H1 (cell line): Measurements from ENCODE around the gene RNF126. TPM values are rescaled to one million over a fixed set of nuclear protein-coding genes. Genes with fewer than 3 reads are reported as not detected.
A peak's percentile ranks its signal among the peaks of the same experiment; 100 is the strongest.
"Not testable (repeated sequence)": the region's sequence is repeated elsewhere in the genome, so short reads cannot be mapped to it uniquely, and the experiment has no call there.

Experiments used
- CTCF ChIA-PET: fragments of 300-600 bp; sonication (Branson Sonifier 250); formaldehyde crosslinking; loops from one replicate; lab custom pipeline; 2021; ENCODE audit not compliant: partially characterized antibody; lab: Charles Lee
- POLR2A ChIA-PET: fragments of 300-600 bp; sonication (Branson Sonifier 250); formaldehyde crosslinking; loops from one replicate; lab custom pipeline; 2021; ENCODE audit warnings: inconsistent platforms; ENCODE audit not compliant: partially characterized antibody; lab: Charles Lee
- DNase-seq, 2 experiments: peaks; one replicate each; pipeline versions ENCODE4 v3.0.0 to v3.0.0-alpha.2; 2010 to 2022; ENCODE audit warnings: low spot score in 2 of 2, low read depth in 1 of 2, mixed read lengths in 1 of 2
- FAIRE-seq: peaks from 2 replicates; lab custom pipeline; 2011; peaks lifted over from hg19 to GRCh38; lab: Jason Lieb, UNC
- H2AFZ ChIP-seq: 2 replicates; pipeline ENCODE4 v1.8.1; 2012; ENCODE audit warnings: low read length, inconsistent platforms
- H2AK5ac ChIP-seq: 2 replicates; pipeline ENCODE4 v1.6.1; 2013; ENCODE audit warnings: low read depth, low read length
- H2BK120ac ChIP-seq: replicated peaks from 2 replicates; pipeline ENCODE3; 2013; ENCODE audit warnings: low read depth, low read length, inconsistent platforms
- H2BK12ac ChIP-seq: 2 replicates; pipeline ENCODE4 v1.6.1; 2013; ENCODE audit warnings: low read depth, low read length
- H2BK15ac ChIP-seq: 2 replicates; pipeline ENCODE4 v1.6.1; 2013; ENCODE audit warnings: low read length
- H2BK20ac ChIP-seq: 2 replicates; pipeline ENCODE4 v1.6.1; 2013; ENCODE audit warnings: low read length
- H2BK5ac ChIP-seq: 2 replicates; pipeline ENCODE4 v1.6.1; 2013; ENCODE audit warnings: low read depth, low read length
- H3K14ac ChIP-seq: 2 replicates; pipeline ENCODE4 v1.6.1; 2013; ENCODE audit warnings: inconsistent platforms; ENCODE audit not compliant: insufficient read length
- H3K18ac ChIP-seq: 2 replicates; pipeline ENCODE4 v1.6.1; 2013; ENCODE audit warnings: low read length; ENCODE audit errors: extremely low read depth
- H3K23ac ChIP-seq: 2 replicates; pipeline ENCODE4 v1.6.1; 2013; ENCODE audit warnings: inconsistent platforms; ENCODE audit not compliant: insufficient read length
- H3K23me2 ChIP-seq: 2 replicates; pipeline ENCODE4 v1.6.1; 2013; ENCODE audit warnings: low read depth, low read length
- H3K27ac ChIP-seq: 2 replicates; pipeline ENCODE4 v1.6.1; 2011; ENCODE audit warnings: low read depth, low read length, inconsistent platforms
- H3K27me3 ChIP-seq, 4 experiments: replicated peaks in 1 of 4; 1 replicate in 1 of 4; 2 replicates in 3 of 4; pipeline versions ENCODE4 v1.6.1 to v1.8.1; 2011 to 2013; ENCODE audit warnings: low read length in 3 of 4, mild to moderate bottlenecking in 3 of 4, inconsistent platforms in 2 of 4, mixed read lengths in 2 of 4, moderate library complexity in 1 of 4; ENCODE audit not compliant: control insufficient read depth in 3 of 4, insufficient read depth in 3 of 4; ENCODE audit errors: extremely low read depth in 1 of 4
- H3K36me3 ChIP-seq, 4 experiments: 2 replicates each; pipeline versions ENCODE4 v1.6.1 to v1.8.1; 2011 to 2013; ENCODE audit warnings: mild to moderate bottlenecking in 4 of 4, low read length in 3 of 4, moderate library complexity in 2 of 4, control low read depth in 1 of 4, inconsistent platforms in 1 of 4; ENCODE audit not compliant: insufficient read depth in 4 of 4, control insufficient read depth in 2 of 4
- H3K4ac ChIP-seq: replicated peaks from 2 replicates; pipeline ENCODE3; 2013; ENCODE audit warnings: low read length, low read depth, mixed read lengths, inconsistent platforms; ENCODE audit not compliant: insufficient read length
- H3K4me1 ChIP-seq, 4 experiments: replicated peaks in 1 of 4; 1 replicate in 1 of 4; 2 replicates in 3 of 4; pipeline versions ENCODE4 v1.6.1 to v1.8.1; 2011 to 2013; ENCODE audit warnings: low read length in 3 of 4, inconsistent platforms in 2 of 4, mixed read lengths in 1 of 4; ENCODE audit not compliant: insufficient read depth in 4 of 4, control insufficient read depth in 3 of 4
- H3K4me2 ChIP-seq, 2 experiments: 2 replicates each; pipeline versions ENCODE4 v1.6.1 to v1.8.1; 2011 to 2013; ENCODE audit warnings: low read depth in 2 of 2, low read length in 2 of 2, control low read depth in 1 of 2, inconsistent platforms in 1 of 2, mild to moderate bottlenecking in 1 of 2; ENCODE audit not compliant: insufficient read depth in 1 of 2
- H3K4me3 ChIP-seq, 4 experiments: fragments of 200-600, 300-600 bp in 1 of 4; sonication (generic), shearing (Covaris generic), sonication (Bioruptor Twin) in 1 of 4; 2 replicates each; pipeline versions ENCODE4 v1.5.1 to v1.8.1; 2011 to 2016; ENCODE audit warnings: low read length in 4 of 4, low read depth in 3 of 4, control low read depth in 2 of 4, inconsistent platforms in 2 of 4, mild to moderate bottlenecking in 2 of 4, mixed read lengths in 1 of 4, moderate library complexity in 1 of 4; ENCODE audit not compliant: insufficient read depth in 2 of 4; ENCODE audit errors: extremely low read depth in 1 of 4
- H3K56ac ChIP-seq: replicated peaks from 2 replicates; pipeline ENCODE3; 2013; ENCODE audit warnings: low read depth, mild to moderate bottlenecking, mixed read lengths, low read length, inconsistent platforms; ENCODE audit not compliant: insufficient read length
- H3K79me1 ChIP-seq: 2 replicates; pipeline ENCODE4 v1.6.1; 2013; ENCODE audit warnings: low read depth, low read length, control low read depth
- H3K79me2 ChIP-seq, 2 experiments: 2 replicates each; pipeline versions ENCODE4 v1.6.1 to v1.8.1; 2012 to 2013; ENCODE audit warnings: low read length in 2 of 2, mild to moderate bottlenecking in 2 of 2, inconsistent platforms in 1 of 2; ENCODE audit not compliant: insufficient read depth in 2 of 2, control insufficient read depth in 1 of 2
- H3K9ac ChIP-seq, 4 experiments: replicated peaks in 1 of 4; 1 replicate in 1 of 4; 2 replicates in 3 of 4; pipeline versions ENCODE4 v1.6.1 to v1.8.1; 2011 to 2013; ENCODE audit warnings: low read depth in 3 of 4, low read length in 3 of 4, control low read depth in 2 of 4, mild to moderate bottlenecking in 2 of 4, moderate library complexity in 2 of 4, inconsistent platforms in 1 of 4; ENCODE audit errors: extremely low read depth in 1 of 4
- H3K9me3 ChIP-seq, 2 experiments: 2 replicates each; pipeline versions ENCODE4 v1.6.1 to v1.8.1; 2012 to 2013; ENCODE audit warnings: mild to moderate bottlenecking in 2 of 2, moderate library complexity in 2 of 2, control low read depth in 1 of 2, inconsistent platforms in 1 of 2, low read depth in 1 of 2, low read length in 1 of 2, mixed read lengths in 1 of 2; ENCODE audit not compliant: insufficient read depth in 2 of 2
- H4K20me1 ChIP-seq, 2 experiments: replicated peaks in 1 of 2; 2 replicates each; pipeline versions ENCODE3 to v1.8.1; 2011 to 2013; ENCODE audit warnings: inconsistent platforms in 2 of 2, low read length in 2 of 2, mild to moderate bottlenecking in 1 of 2; ENCODE audit not compliant: insufficient read depth in 2 of 2, control insufficient read depth in 1 of 2
- H4K5ac ChIP-seq: 2 replicates; pipeline ENCODE4 v1.6.1; 2013; ENCODE audit warnings: low read length, low read depth, mixed read lengths, inconsistent platforms; ENCODE audit not compliant: insufficient read length
- H4K8ac ChIP-seq: 2 replicates; pipeline ENCODE4 v1.8.0; 2013; ENCODE audit warnings: mild to moderate bottlenecking, moderate library complexity, low read length, inconsistent platforms; ENCODE audit not compliant: insufficient read depth; ENCODE audit errors: extremely low read depth
- H4K91ac ChIP-seq: replicated peaks from 2 replicates; pipeline ENCODE3; 2013; ENCODE audit warnings: low read length, mixed read lengths, inconsistent platforms; ENCODE audit not compliant: insufficient read length
- CTCF ChIP-seq, 3 experiments: IDR thresholded peaks; 1 replicate in 2 of 3; 2 replicates in 1 of 3; pipeline versions ENCODE4 v1.5.1 to v1.6.1; 2011; ENCODE audit warnings: low read length in 3 of 3, mild to moderate bottlenecking in 3 of 3, inconsistent platforms in 2 of 3, low read depth in 1 of 3, moderate library complexity in 1 of 3; ENCODE audit not compliant: insufficient read depth in 1 of 3; ENCODE audit errors: control extremely low read depth in 1 of 3
- TAF7 ChIP-seq: optimal IDR thresholded peaks from 2 replicates; pipeline ENCODE3; 2011; ENCODE audit warnings: low read depth, mild to moderate bottlenecking, inconsistent platforms, low read length, moderate library complexity, borderline replicate concordance
- WGBS, 2 experiments: shearing (Covaris generic) in 1 of 2; methylation state at CpG; one replicate each; pipeline versions ENCODE4 v1.1.6 to v1.1.7; 2013 to 2015; ENCODE audit warnings: low lambda C conversion rate in 2 of 2, mixed read lengths in 2 of 2, inconsistent platforms in 1 of 2, low coverage in 1 of 2, missing lambda C conversion rate in 1 of 2; ENCODE audit not compliant: insufficient replicate concordance in 2 of 2, insufficient coverage in 1 of 2, insufficient read length in 1 of 2; ENCODE audit errors: extremely low coverage in 1 of 2, missing lambda C conversion rate in 1 of 2; 5-methylcytosine and 5-hydroxymethylcytosine counted together
- polyA plus RNA-seq, 7 experiments: library from polyadenylated mRNA; depleted of rRNA in 3 of 7; stranded (reverse) in 5 of 7; unstranded in 2 of 7; fragments of >200 nt in 5 of 7; fragments of 200-250 nt in 2 of 7; gene quantifications; 1 replicate in 5 of 7; 2 replicates in 1 of 7; 4 replicates in 1 of 7; pipeline versions ENCODE4 v1.2.1 to v1.2.3, GENCODE V29; 2011 to 2013; ENCODE audit warnings: missing spikeins in 2 of 7, mixed read lengths in 2 of 7
- total RNA-seq: library from RNA; stranded (reverse); fragmentation: NEBNext Ultra II Directional; extraction: Animal tissue kit (Norgen Biotek cat#: 25700); gene quantifications from 2 replicates; pipeline ENCODE4 v1.2.1, GENCODE V29; 2021

Gene RNF126
- total and polyA plus RNA-seq, 2 of the 8 experiments (the other 6 are each of a cell fraction or from before 2014, with no cell fraction given): 21.8 to 68.0 TPM

GRCh38 chr19:605061-605971 is 57.7 kb downstream of the RNF126 start:
- H2BK5ac ChIP-seq, H3K36me3 ChIP-seq, H4K8ac ChIP-seq, FAIRE-seq, H3K79me1 ChIP-seq, H3K14ac ChIP-seq, H4K91ac ChIP-seq, H2BK12ac ChIP-seq, H3K18ac ChIP-seq, H3K27ac ChIP-seq, H3K4me1 ChIP-seq, H4K20me1 ChIP-seq, H2BK20ac ChIP-seq, H3K79me2 ChIP-seq, H2AFZ ChIP-seq, H4K5ac ChIP-seq, H3K4ac ChIP-seq, H3K23me2 ChIP-seq, H3K23ac ChIP-seq, H3K27me3 ChIP-seq, H2AK5ac ChIP-seq, H2BK15ac ChIP-seq, DNase-seq, H2BK120ac ChIP-seq, H3K56ac ChIP-seq, H3K9ac ChIP-seq: not testable (repeated sequence)
- 71% methylated on average over 17 of the region's 34 CpGs; no CpG with 5 or more reads in 1 of the 2 experiments for WGBS, 2 experiments
- Histone ChIP-seq H3K9me3 (peaks cover 0 to 30% of the 10 kb centered on the region in 2 experiments; a peak in 1 of 4 replicates), H3K4me2 (0 out of 4 replicates have a peak overlapping the region, but pooled peaks of 1 of the 2 experiments have one; percentile 6), H3K4me3 (peak overlapping the region in 1 of 4 experiments; percentile 33; a peak in 1 of 8 replicates)
- CTCF ChIA-PET: interaction anchor here (0.6 to 2.4 kb wide), 12 partner anchors 9 to 1176 kb away, joined by 3 to 12 read pairs (median 3); no protein-coding TSS in a partner anchor
- POLR2A ChIA-PET: interaction anchor here (0.6 to 1.1 kb wide), 2 partner anchors 19 to 21 kb away, joined by 3 to 4 read pairs; no protein-coding TSS in a partner anchor
- TF ChIP-seq CTCF (IDR thresholded peaks at IDR 0.05; ENCODE audit: control extremely low read depth in 1 of 3, insufficient read depth in 1 of 3, low read depth in 1 of 3, low read length in 3 of 3) (peak in 1 of 3 experiments; percentile 69; a peak in 2 of 4 replicates), TAF7 (peak; percentile 50)
